Lung (tissue), 12 donors: ENCODE data around the gene SDK1. TPM values are rescaled to one million over a fixed set of nuclear protein-coding genes. Genes with fewer than 3 reads are reported as not detected.
"Not testable (repeated sequence)": the region's sequence is repeated elsewhere in the genome, so short reads cannot be mapped to it uniquely, and the experiment has no call there.

Experiments used
- ATAC-seq: fragments of 200-7000 bp; cut with Tn5 transposase; one replicate; pipeline ENCODE4 v1.9.1; 2020; ENCODE audit warnings: moderate number of reproducible peaks; ENCODE audit not compliant: insufficient read depth, low FRiP score
- DNase-seq, 3 donors: peaks; one replicate each; pipeline ENCODE4 v3.0.0-alpha.2; 2013 to 2017
- H3K27ac ChIP-seq, 2 donors: one replicate each; pipeline ENCODE4 v1.5.1; 2013; ENCODE audit warnings: mild to moderate bottlenecking in 2 of 2, moderate library complexity in 2 of 2, control low read depth in 1 of 2, inconsistent platforms in 1 of 2, low read depth in 1 of 2, low read length in 1 of 2
- H3K27me3 ChIP-seq, 3 donors: one replicate each; pipeline ENCODE4 v1.5.1; 2013; ENCODE audit warnings: low read length in 2 of 3; ENCODE audit not compliant: control insufficient read depth in 3 of 3, insufficient read depth in 3 of 3
- H3K36me3 ChIP-seq, 4 donors: one replicate each; pipeline ENCODE4 v1.5.1; 2013; ENCODE audit warnings: low read length in 4 of 4, mild to moderate bottlenecking in 1 of 4, moderate library complexity in 1 of 4; ENCODE audit not compliant: control insufficient read depth in 4 of 4, insufficient read depth in 4 of 4
- H3K4me1 ChIP-seq, 5 donors: one replicate each; pipeline ENCODE4 v1.5.1; 2013; ENCODE audit warnings: low read length in 5 of 5, mild to moderate bottlenecking in 2 of 5, moderate library complexity in 1 of 5; ENCODE audit not compliant: control insufficient read depth in 5 of 5, insufficient read depth in 5 of 5
- H3K4me3 ChIP-seq: one replicate; pipeline ENCODE4 v1.5.1; 2013; ENCODE audit warnings: mild to moderate bottlenecking, control low read depth, moderate library complexity
- H3K9ac ChIP-seq, 2 donors: one replicate each; pipeline ENCODE4 v1.5.1; 2013; ENCODE audit warnings: low read length in 2 of 2, control low read depth in 1 of 2; ENCODE audit not compliant: insufficient read depth in 1 of 2
- H3K9me3 ChIP-seq, 4 donors: one replicate each; pipeline ENCODE4 v1.5.1; 2013; ENCODE audit warnings: low read length in 3 of 4, mild to moderate bottlenecking in 1 of 4, moderate library complexity in 1 of 4; ENCODE audit not compliant: control insufficient read depth in 4 of 4, insufficient read depth in 3 of 4
- WGBS, 2 donors: extraction: QIAGEN DNeasy Blood & Tissue Kit; methylation state at CpG; one replicate each; pipeline ENCODE4 v1.1.7; 2013; 5-methylcytosine and 5-hydroxymethylcytosine counted together
- polyA plus RNA-seq, 2 donors: library from polyadenylated mRNA; stranded (reverse); fragments of 200-250 nt; gene quantifications; one replicate each; pipeline ENCODE4 v1.2.1, GENCODE V29; 2013
- total RNA-seq, 2 donors: library from RNA; depleted of rRNA in 1 of 2; stranded (reverse); fragments of >200 nt in 1 of 2; gene quantifications; one replicate each; pipeline ENCODE4 v1.2.1, GENCODE V29; 2014 to 2021
- TF ChIP-seq, protein P1 (sequence below): IDR thresholded peaks from 2 replicates; pipeline ENCODE4 v1.5.1; 2012; ENCODE audit warnings: mild to moderate bottlenecking; ENCODE audit errors: control extremely low read depth, extremely low read depth
- donor health status: control.
- donor health status: control.
- donor health status: Bipolar disorder and iron deficiency.
- donor health status: healthy.
- donor health status: DM: yes; HTN: yes; CAD: no.

Gene SDK1
- total and polyA plus RNA-seq, 4 donors = 3.7 to 30.1 (median 12.7) TPM

DNA sequence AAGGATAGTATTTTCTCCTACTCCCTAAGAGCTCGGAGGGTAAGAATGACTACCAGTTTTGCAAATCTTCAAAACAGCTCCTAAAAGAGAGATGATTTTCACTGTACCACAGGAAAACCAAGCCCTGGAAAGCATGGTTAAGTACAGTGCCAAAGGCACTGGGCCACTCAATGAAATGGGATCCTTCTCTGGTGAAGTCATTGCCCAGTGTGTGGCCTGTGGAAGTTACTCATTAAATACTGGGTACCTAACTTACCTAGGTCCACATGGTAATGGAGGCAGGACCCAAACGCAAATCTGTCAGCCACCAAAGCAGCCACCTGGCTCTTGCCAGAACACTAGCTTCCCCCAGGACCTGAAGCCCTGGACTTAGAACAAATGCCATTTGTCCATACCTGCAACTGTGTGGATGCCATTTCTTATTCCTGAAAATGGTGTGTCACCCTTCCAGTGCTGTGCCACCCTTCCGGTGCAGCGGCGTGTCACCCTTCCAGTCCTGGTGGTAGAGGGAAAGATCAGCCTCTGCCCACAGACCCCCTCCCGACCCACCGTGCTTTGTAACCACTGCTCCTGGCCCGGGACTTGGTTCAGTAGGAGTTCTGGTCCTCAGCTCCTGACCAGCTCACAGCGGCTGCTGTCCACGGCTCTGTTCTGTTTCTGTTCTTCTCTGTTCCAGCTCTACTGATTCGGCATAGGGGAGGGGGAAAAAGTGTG lies 659.2 kb downstream of the SDK1 start:
- DNase-seq (no peak), ATAC-seq (no peak)
- no peaks in the 10 kb centered on the region for H3K9me3 ChIP-seq
- TF ChIP-seq, protein P1, sequence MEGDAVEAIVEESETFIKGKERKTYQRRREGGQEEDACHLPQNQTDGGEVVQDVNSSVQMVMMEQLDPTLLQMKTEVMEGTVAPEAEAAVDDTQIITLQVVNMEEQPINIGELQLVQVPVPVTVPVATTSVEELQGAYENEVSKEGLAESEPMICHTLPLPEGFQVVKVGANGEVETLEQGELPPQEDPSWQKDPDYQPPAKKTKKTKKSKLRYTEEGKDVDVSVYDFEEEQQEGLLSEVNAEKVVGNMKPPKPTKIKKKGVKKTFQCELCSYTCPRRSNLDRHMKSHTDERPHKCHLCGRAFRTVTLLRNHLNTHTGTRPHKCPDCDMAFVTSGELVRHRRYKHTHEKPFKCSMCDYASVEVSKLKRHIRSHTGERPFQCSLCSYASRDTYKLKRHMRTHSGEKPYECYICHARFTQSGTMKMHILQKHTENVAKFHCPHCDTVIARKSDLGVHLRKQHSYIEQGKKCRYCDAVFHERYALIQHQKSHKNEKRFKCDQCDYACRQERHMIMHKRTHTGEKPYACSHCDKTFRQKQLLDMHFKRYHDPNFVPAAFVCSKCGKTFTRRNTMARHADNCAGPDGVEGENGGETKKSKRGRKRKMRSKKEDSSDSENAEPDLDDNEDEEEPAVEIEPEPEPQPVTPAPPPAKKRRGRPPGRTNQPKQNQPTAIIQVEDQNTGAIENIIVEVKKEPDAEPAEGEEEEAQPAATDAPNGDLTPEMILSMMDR = no peak
- 90 to 92% methylated on average over 11 of the region's 11 CpGs for WGBS, 2 donors
- H3K9ac ChIP-seq = no peak overlapping the region
- H3K27ac ChIP-seq = no peak overlapping the region
- peaks cover 0 to 22% (median 2%) of the 10 kb centered on the region in 5 donors for H3K4me1 ChIP-seq
- peaks cover 0 to 7% (median 2%) of the 10 kb centered on the region in 4 donors for H3K36me3 ChIP-seq
- no peaks in the 10 kb centered on the region for H3K27me3 ChIP-seq
- no peak overlapping the region for H3K4me3 ChIP-seq

DNA sequence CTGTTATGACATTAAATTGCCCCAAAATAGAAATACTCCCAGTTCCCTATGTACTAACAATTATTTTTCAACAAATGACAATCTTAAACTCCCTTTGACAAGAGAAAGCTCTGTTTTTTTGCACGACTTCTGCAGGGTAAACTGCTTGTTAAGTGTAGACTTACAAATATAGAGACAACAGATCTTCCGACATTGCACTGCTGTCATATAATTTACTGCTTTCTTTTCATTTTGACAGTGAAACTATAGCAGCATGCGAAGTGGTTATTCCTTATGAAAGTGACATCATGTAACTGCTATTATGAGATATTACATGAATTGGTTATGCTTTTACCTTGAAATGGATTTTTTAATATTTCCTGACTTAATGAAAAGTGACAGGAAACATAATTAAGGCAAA lies 659.9 kb downstream of the SDK1 start:
- TF ChIP-seq, protein P1 = no peak
- Histone ChIP-seq H3K9me3 (peaks cover 0 to 3% (median 0%) of the 10 kb centered on the region in 4 donors), H3K27me3 (no peaks in the 10 kb centered on the region), H3K4me1 (peaks cover 0 to 15% (median 0%) of the 10 kb centered on the region in 5 donors), H3K27ac (no peak overlapping the region), H3K9ac (no peak overlapping the region), H3K4me3 (no peak overlapping the region), H3K36me3 (peaks cover 0 to 7% (median 2%) of the 10 kb centered on the region in 4 donors)
- DNase-seq (no peak), ATAC-seq (no peak)
- 90 to 91% methylated on average over 3 of the region's 3 CpGs for WGBS, 2 donors

DNA sequence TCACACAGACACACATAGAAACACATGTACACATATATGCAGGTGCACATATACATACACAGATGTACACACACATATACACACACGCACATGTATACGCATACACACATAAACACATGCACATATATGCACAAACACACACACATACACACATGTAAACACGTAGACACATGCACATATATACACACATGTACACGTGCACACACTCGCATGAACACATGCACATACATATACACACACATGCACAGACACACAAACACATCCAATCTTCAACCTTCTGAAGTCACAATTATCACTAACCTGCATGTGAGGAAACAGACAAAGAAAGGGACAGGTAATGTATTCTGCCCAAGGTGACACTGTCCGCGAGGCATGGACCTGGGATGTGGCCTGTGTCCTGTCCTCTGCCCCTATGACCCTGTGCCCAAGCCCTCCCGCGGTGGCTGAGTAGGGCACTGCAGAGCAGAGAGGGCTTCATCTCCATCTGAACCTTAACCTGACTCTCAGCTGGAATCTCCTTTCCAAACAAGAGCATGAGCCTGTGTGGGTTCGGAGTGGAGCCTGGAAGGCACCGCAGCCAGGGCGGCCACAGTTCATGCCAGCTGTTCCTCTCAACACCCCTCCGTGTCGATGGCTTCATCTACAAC lies 660.9 kb downstream of the SDK1 start:
- TF ChIP-seq, protein P1 = no peak
- 97% methylated on average over 14 of the region's 14 CpGs for WGBS, 2 donors
- ATAC-seq (no peak), DNase-seq (no peak)
- no peak overlapping the region for H3K4me3 ChIP-seq
- no peak overlapping the region for H3K27ac ChIP-seq
- peaks cover 0 to 7% (median 2%) of the 10 kb centered on the region in 4 donors for H3K36me3 ChIP-seq
- peaks cover 0 to 14% (median 0%) of the 10 kb centered on the region in 5 donors for H3K4me1 ChIP-seq
- H3K9ac ChIP-seq = no peak overlapping the region
- H3K9me3 ChIP-seq = peaks cover 0 to 3% (median 0%) of the 10 kb centered on the region in 4 donors
- H3K27me3 ChIP-seq = no peaks in the 10 kb centered on the region

DNA sequence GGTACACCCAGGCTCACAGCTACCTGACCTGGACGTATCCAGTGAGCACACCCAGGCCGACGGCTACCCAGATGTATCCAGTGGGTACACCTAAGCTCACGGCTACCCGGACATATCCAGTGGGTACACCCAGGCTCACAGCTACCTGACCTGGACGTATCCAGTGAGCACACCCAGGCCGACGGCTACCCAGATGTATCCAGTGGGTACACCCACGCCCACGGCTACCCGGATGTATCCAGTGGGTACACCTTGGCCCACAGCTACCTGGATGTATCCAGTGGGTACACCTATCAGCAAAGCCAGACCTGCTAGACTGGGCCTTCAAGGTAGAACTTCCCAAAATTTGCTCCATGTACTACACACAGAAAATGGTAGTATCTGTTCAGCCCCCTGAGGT lies 662.7 kb downstream of the SDK1 start:
- not testable (repeated sequence) for H3K9ac ChIP-seq, DNase-seq, H3K27ac ChIP-seq, H3K4me1 ChIP-seq, H3K36me3 ChIP-seq, H3K4me3 ChIP-seq, H3K27me3 ChIP-seq, H3K9me3 ChIP-seq, ATAC-seq
- 95 to 97% methylated on average over 11 of the region's 11 CpGs for WGBS, 2 donors
